ENCODE data around the gene ADGRE1.

The ADGRE1 gene

GRCh38 chr19:6886277-6886897 lies 992 bp upstream of the ADGRE1 start:
- no peak for DNase-seq

- no peak for DNase-seq
These were observed 1.6 kb downstream of the ADGRE1 start for GRCh38 chr19:6888967-6889366.

GRCh38 chr19:6890401-6890913 lies 3.1 kb downstream of the ADGRE1 start:
- no peak for DNase-seq

GRCh38 chr19:6890938-6891337 lies 3.6 kb downstream of the ADGRE1 start:
- no peak for DNase-seq

GRCh38 chr19:6891761-6892385 lies 4.5 kb downstream of the ADGRE1 start:
- DNase-seq: no peak

- DNase-seq: no peak
These were observed 6.9 kb downstream of the ADGRE1 start for GRCh38 chr19:6894313-6894712.

GRCh38 chr19:6903446-6903845 lies 16.1 kb downstream of the ADGRE1 start:
- DNase-seq: no peak

GRCh38 chr19:6906559-6907060 lies 19.2 kb downstream of the ADGRE1 start:
- no peak for DNase-seq

- DNase-seq: no peak
These were observed 24.1 kb downstream of the ADGRE1 start for GRCh38 chr19:6911523-6911922.

GRCh38 chr19:6914321-6914720 lies 26.9 kb downstream of the ADGRE1 start:
- no peak for DNase-seq

GRCh38 chr19:6916952-6917351 lies 29.6 kb downstream of the ADGRE1 start:
- DNase-seq: no peak

- DNase-seq: no peak
These were observed 38.0 kb downstream of the ADGRE1 start for GRCh38 chr19:6925386-6925785.

GRCh38 chr19:6925801-6926751 lies 38.7 kb downstream of the ADGRE1 start:
- DNase-seq: no peak

- DNase-seq: no peak
These were observed 42.8 kb downstream of the ADGRE1 start for GRCh38 chr19:6930190-6930589.

GRCh38 chr19:6935069-6935468 lies 47.7 kb downstream of the ADGRE1 start:
- no peak for DNase-seq

- no peak for DNase-seq
These were observed 48.2 kb downstream of the ADGRE1 start for GRCh38 chr19:6935618-6936017.

GRCh38 chr19:6945733-6946132 lies 58.4 kb downstream of the ADGRE1 start:
- DNase-seq: no peak

- no peak for DNase-seq
These were observed 60.4 kb downstream of the ADGRE1 start for GRCh38 chr19:6947745-6948144.

GRCh38 chr19:6948884-6949283 lies 61.5 kb downstream of the ADGRE1 start:
- DNase-seq: no peak

GRCh38 chr19:6952956-6953355 lies 65.6 kb downstream of the ADGRE1 start:
- DNase-seq: no peak

- no peak for DNase-seq
These were observed 67.7 kb downstream of the ADGRE1 start for GRCh38 chr19:6955082-6955481.

GRCh38 chr19:6956573-6956972 lies 69.2 kb downstream of the ADGRE1 start:
- no peak for DNase-seq

GRCh38 chr19:6958791-6959190 lies 71.4 kb downstream of the ADGRE1 start:
- DNase-seq: no peak

All from T1000 (cell line).